PC-3 (cell line): ENCODE data around the gene SMIM38. TPM values are rescaled to one million over a fixed set of nuclear protein-coding genes. Genes with fewer than 3 reads are reported as not detected.

Source experiments
- ATAC-seq: fragments of 200-7000 bp; cut with Tn5 transposase; 2 replicates; pipeline ENCODE4 v1.9.1; 2020; ENCODE audit warnings: mild to moderate bottlenecking, moderate library complexity
- BruUV-seq: library from RNA; stranded (reverse); fragments of 400-500 nt; replicated peaks from 2 replicates; lab custom pipeline; 2021; lab: Mats Ljungman, UMichigan
- CTCF ChIA-PET: fragments of 300-600 bp; sonication (Branson Sonifier 250); formaldehyde crosslinking; loops from one replicate; lab custom pipeline; 2022; ENCODE audit warnings: antibody characterized with exemption; lab: Charles Lee
- POLR2A ChIA-PET: fragments of 300-600 bp; sonication (Branson Sonifier 250); formaldehyde crosslinking; loops from one replicate; lab custom pipeline; 2022; ENCODE audit warnings: antibody characterized with exemption; ENCODE audit not compliant: unreplicated experiment; lab: Charles Lee
- DNase-seq: peaks from one replicate; pipeline ENCODE4 v3.0.0-alpha.2; 2015
- H2AFZ ChIP-seq: fragments of 300-600 bp; sonication (generic); 2 replicates; pipeline ENCODE4 v1.6.0; 2016; ENCODE audit warnings: antibody characterized with exemption, low read length
- H3F3A ChIP-seq: fragments of 300-600 bp; sonication (generic); one replicate; pipeline ENCODE4 v1.6.0; 2017; ENCODE audit warnings: antibody characterized with exemption, low read length, control low read depth, mild to moderate bottlenecking; ENCODE audit not compliant: unreplicated experiment
- H3K27ac ChIP-seq: fragments of 300-600 bp; sonication (generic); 2 replicates; pipeline ENCODE4 v1.5.1; 2016; ENCODE audit warnings: mild to moderate bottlenecking, low read length
- H3K27me3 ChIP-seq: fragments of 300-600 bp; sonication (generic); 2 replicates; pipeline ENCODE4 v1.6.1; 2016; ENCODE audit warnings: low read length, mixed read lengths
- H3K36me3 ChIP-seq: fragments of 300-600 bp; sonication (generic); 2 replicates; pipeline ENCODE4 v1.6.1; 2016; ENCODE audit warnings: low read depth, mixed run types, low read length, mixed read lengths
- H3K4me1 ChIP-seq: fragments of 300-600 bp; sonication (generic); 2 replicates; pipeline ENCODE4 v1.5.1; 2016; ENCODE audit warnings: low read length; ENCODE audit not compliant: insufficient read depth
- H3K4me2 ChIP-seq: fragments of 300-600 bp; sonication (generic); 2 replicates; pipeline ENCODE4 v1.6.0; 2016; ENCODE audit warnings: low read length
- H3K4me3 ChIP-seq: fragments of 300-600 bp; sonication (generic); 2 replicates; pipeline ENCODE4 v1.5.1; 2016; ENCODE audit warnings: mild to moderate bottlenecking, low read length, mixed read lengths
- H3K79me2 ChIP-seq: fragments of 300-600 bp; sonication (generic); 2 replicates; pipeline ENCODE4 v1.6.1; 2017; ENCODE audit warnings: low read length, mixed read lengths
- H3K9ac ChIP-seq: fragments of 300-600 bp; sonication (generic); 2 replicates; pipeline ENCODE4 v1.6.0; 2016; ENCODE audit warnings: mild to moderate bottlenecking, low read length
- H3K9me2 ChIP-seq: fragments of 300-600 bp; sonication (generic); replicated peaks from 2 replicates; pipeline ENCODE4 v1.6.1; 2016; ENCODE audit warnings: mixed run types, low read length, mixed read lengths
- H3K9me3 ChIP-seq: fragments of 300-600 bp; sonication (generic); 2 replicates; pipeline ENCODE4 v1.6.1; 2016; ENCODE audit warnings: low read length, mixed read lengths
- H4K20me1 ChIP-seq: fragments of 300-600 bp; sonication (generic); 2 replicates; pipeline ENCODE4 v1.6.1; 2016; ENCODE audit warnings: low read length, mixed read lengths
- CTCF ChIP-seq: fragments of 300-600 bp; sonication (generic); conservative IDR thresholded peaks from 2 replicates; pipeline ENCODE4 v1.5.1; 2017; ENCODE audit warnings: antibody characterized with exemption, low read depth, mild to moderate bottlenecking, low read length
- EZH2 ChIP-seq: fragments of 300-600 bp; sonication (generic); IDR thresholded peaks from one replicate; pipeline ENCODE4 v1.6.1; 2017; ENCODE audit warnings: antibody characterized with exemption, mild to moderate bottlenecking, low read length; ENCODE audit not compliant: unreplicated experiment
- EZH2phosphoT487 ChIP-seq: fragments of 300-600 bp; sonication (generic); IDR thresholded peaks from 2 replicates; pipeline ENCODE4 v1.6.1; 2018; ENCODE audit warnings: mild to moderate bottlenecking, antibody characterized with exemption, low read length, borderline replicate concordance
- intact Hi-C: fragments of 100-400 bp; cut with micrococcal nuclease; formaldehyde crosslinking; loops from 2 replicates; pipeline ENCODE4 v1.9.0; 2023
- total RNA-seq: library from RNA; depleted of rRNA; stranded (reverse); fragments of >200 nt; gene quantifications from 2 replicates; pipeline ENCODE4 v1.2.3, GENCODE V29; 2014

SMIM38 gene
- total RNA-seq, 1 experiment from 2014 or later = 0.04 TPM

- TF ChIP-seq EZH2phosphoT487 (no peak), CTCF (no peak), EZH2 (no peak)
- no peak overlapping the region for H3K9ac ChIP-seq
- no peaks in the 10 kb centered on the region for H3K36me3 ChIP-seq
- no peak overlapping the region for H3K27ac ChIP-seq
- no peaks in the 10 kb centered on the region for H3K9me2 ChIP-seq
- H3K4me2 ChIP-seq = no peak overlapping the region
- H2AFZ ChIP-seq = no peak overlapping the region
- no peaks in the 10 kb centered on the region for H4K20me1 ChIP-seq
- ATAC-seq = no peak
- no peak for DNase-seq
- H3K4me1 ChIP-seq = peaks cover 5% of the 10 kb centered on the region
- H3F3A ChIP-seq = no peaks in the 10 kb centered on the region
- POLR2A ChIA-PET = no interaction called here
- CTCF ChIA-PET = no interaction called here
- no TSS peak for BruUV-seq
- no peaks in the 10 kb centered on the region for H3K27me3 ChIP-seq
- intact Hi-C loops = no loop called here
- no peak overlapping the region for H3K4me3 ChIP-seq
- no peaks in the 10 kb centered on the region for H3K79me2 ChIP-seq
- H3K9me3 ChIP-seq = no peaks in the 10 kb centered on the region
These were observed 15.9 kb downstream of the SMIM38 start for GRCh38 chr11:69171476-69172240.

- Histone ChIP-seq H3K36me3 (no peaks in the 10 kb centered on the region), H3K4me1 (no peaks in the 10 kb centered on the region), H3K27ac (no peak overlapping the region), H3K9me3 (no peaks in the 10 kb centered on the region), H4K20me1 (no peaks in the 10 kb centered on the region), H3K9me2 (no peaks in the 10 kb centered on the region), H3K4me2 (no peak overlapping the region), H3K27me3 (no peaks in the 10 kb centered on the region), H3K4me3 (no peak overlapping the region), H2AFZ (no peak overlapping the region), H3F3A (no peaks in the 10 kb centered on the region), H3K79me2 (no peaks in the 10 kb centered on the region), H3K9ac (no peak overlapping the region)
- intact Hi-C loops = no loop called here
- DNase-seq (peak; percentile 28), ATAC-seq (no peak)
- POLR2A ChIA-PET = no interaction called here
- TF ChIP-seq EZH2phosphoT487 (no peak), CTCF (no peak), EZH2 (no peak)
- CTCF ChIA-PET = no interaction called here
- no TSS peak for BruUV-seq
These were observed 16.9 kb downstream of the SMIM38 start for GRCh38 chr11:69172674-69173073.

GRCh38 chr11:69173331-69173730 is 17.6 kb downstream of the SMIM38 start:
- H3K9me2 ChIP-seq = no peaks in the 10 kb centered on the region
- H3F3A ChIP-seq = no peaks in the 10 kb centered on the region
- no peak overlapping the region for H3K9ac ChIP-seq
- ATAC-seq (no peak), DNase-seq (no peak)
- no peaks in the 10 kb centered on the region for H4K20me1 ChIP-seq
- H3K36me3 ChIP-seq = no peaks in the 10 kb centered on the region
- H3K27me3 ChIP-seq = no peaks in the 10 kb centered on the region
- intact Hi-C loops = no loop called here
- POLR2A ChIA-PET = no interaction called here
- CTCF ChIA-PET = no interaction called here
- BruUV-seq = no TSS peak
- H3K27ac ChIP-seq = no peak overlapping the region
- no peaks in the 10 kb centered on the region for H3K9me3 ChIP-seq
- no peaks in the 10 kb centered on the region for H3K79me2 ChIP-seq
- no peaks in the 10 kb centered on the region for H3K4me1 ChIP-seq
- no peak for TF ChIP-seq EZH2
- no peak overlapping the region for H2AFZ ChIP-seq
- H3K4me2 ChIP-seq = no peak overlapping the region
- no peak overlapping the region for H3K4me3 ChIP-seq
